Measurements from ENCODE around the gene INTS1. TPM values are rescaled to one million over a fixed set of nuclear protein-coding genes. Genes with fewer than 3 reads are reported as not detected.

Gene INTS1
- total RNA-seq, 2 experiments from 2014 or later = 86.4 to 92.5 TPM

- DNase-seq = no peak
- POLR2A ChIA-PET = no interaction called here
- peaks cover 13% of the 10 kb centered on the region for H3K27me3 Mint-ChIP-seq
These were observed 82.2 kb downstream of the INTS1 start for GRCh38 chr7:1421946-1422345.

DNA sequence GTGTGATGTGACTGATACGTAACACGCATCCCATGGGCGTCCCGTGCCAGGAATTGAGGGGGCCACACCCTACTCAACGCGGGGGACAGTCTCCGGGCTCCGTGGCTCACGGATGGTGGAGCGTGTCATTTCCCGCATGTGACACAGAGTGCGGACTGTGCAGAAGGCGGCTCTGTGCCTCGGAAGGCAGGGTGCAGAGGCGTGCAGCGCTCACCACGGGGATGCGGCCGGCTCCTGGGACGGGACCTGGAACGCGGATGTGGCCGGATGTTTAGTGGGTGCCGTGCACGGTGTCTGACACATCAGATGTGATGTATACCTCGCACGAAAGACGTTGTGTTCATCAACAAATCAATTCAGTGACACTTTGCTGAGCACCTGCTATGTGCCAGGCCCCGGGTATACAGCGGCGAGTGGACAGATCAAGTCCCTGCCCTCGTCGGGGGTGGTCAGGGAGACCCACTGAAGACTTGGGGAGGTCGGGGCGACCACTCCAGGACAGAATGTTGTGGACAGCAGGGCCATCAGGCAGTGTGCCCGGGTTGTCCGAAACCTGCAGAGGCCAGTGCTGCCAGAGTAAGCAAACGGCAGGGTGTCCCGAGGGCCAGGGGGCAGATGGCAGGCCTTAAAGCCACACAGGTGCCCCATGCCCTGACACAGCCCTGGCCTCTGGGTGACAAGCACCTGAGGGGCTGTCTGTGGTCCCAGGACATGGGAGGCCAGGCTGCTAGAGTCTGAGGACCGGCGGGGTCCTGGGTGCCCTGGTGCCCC, 83.0 kb downstream of the INTS1 start:
- Mint-ChIP-seq H3K4me1 (ENCODE audit: low read depth) (peaks cover 24% of the 10 kb centered on the region), H3K27ac (no peak overlapping the region), H3K27me3 (peaks cover 13% of the 10 kb centered on the region), H3K4me3 (no peak overlapping the region), H3K9me3 (no peaks in the 10 kb centered on the region), H3K36me3 (no peaks in the 10 kb centered on the region)
- ChIA-PET CTCF (interaction anchor here (3.5 kb wide), 1 partner anchor 11 kb away, joined by 18 read pairs; no protein-coding TSS in a partner anchor), POLR2A (no interaction called here)
- intact Hi-C loops (cut with micrococcal nuclease) = no loop called here
- DNase-seq = no peak

More at GRCh38 chr7:1421946-1422345, 82.2 kb downstream of the INTS1 start:
- intact Hi-C loops (cut with micrococcal nuclease) = no loop called here
- no peak overlapping the region for H3K27ac Mint-ChIP-seq
- no peaks in the 10 kb centered on the region for H3K36me3 Mint-ChIP-seq
- no peaks in the 10 kb centered on the region for H3K9me3 Mint-ChIP-seq
- peaks cover 19% of the 10 kb centered on the region for H3K4me1 Mint-ChIP-seq (ENCODE audit: low read depth)
- CTCF ChIA-PET = interaction anchor here (3.5 kb wide), 1 partner anchor 10 kb away, joined by 18 read pairs; no protein-coding TSS in a partner anchor
- H3K4me3 Mint-ChIP-seq = no peak overlapping the region

Other genes starting within 250 kb of the INTS1 start
- 1 to 10 TPM; 4.3 to 6.0 TPM for gene MICALL2, start 44.9 kb downstream of the INTS1 start, total RNA-seq
- 10 to 100 TPM; 34.9 to 36.1 TPM for gene MAFK, start 26.3 kb upstream of the INTS1 start, total RNA-seq
- gene TMEM184A, start 51.8 kb upstream of the INTS1 start, total RNA-seq = not detected
- gene PSMG3, start 65.6 kb upstream of the INTS1 start, total RNA-seq = 10 to 100 TPM; 48.1 to 55.0 TPM
- gene ELFN1, start 165.9 kb upstream of the INTS1 start, total RNA-seq = under 1 TPM; 0.10 to 0.12 TPM

Measured in activated CD4-positive, alpha-beta memory T cell treated with anti-CD3 and anti-CD28 coated beads for 36 hours (primary cell).